MM.1S (cell line): ENCODE results near the gene ZNF775.

Experiments used
- EZH2 ChIP-seq: fragments of 300-600 bp; sonication (generic); optimal IDR thresholded peaks from 2 replicates; pipeline ENCODE3; 2017; ENCODE audit warnings: low read depth, mild to moderate bottlenecking, antibody characterized with exemption, low read length, mixed read lengths
- TF ChIP-seq, protein P1 (sequence below): fragments of 300-600 bp; sonication (generic); IDR thresholded peaks from 2 replicates; pipeline ENCODE4 v1.5.1; 2016; ENCODE audit warnings: antibody characterized with exemption, low read length, mixed read lengths

DNA sequence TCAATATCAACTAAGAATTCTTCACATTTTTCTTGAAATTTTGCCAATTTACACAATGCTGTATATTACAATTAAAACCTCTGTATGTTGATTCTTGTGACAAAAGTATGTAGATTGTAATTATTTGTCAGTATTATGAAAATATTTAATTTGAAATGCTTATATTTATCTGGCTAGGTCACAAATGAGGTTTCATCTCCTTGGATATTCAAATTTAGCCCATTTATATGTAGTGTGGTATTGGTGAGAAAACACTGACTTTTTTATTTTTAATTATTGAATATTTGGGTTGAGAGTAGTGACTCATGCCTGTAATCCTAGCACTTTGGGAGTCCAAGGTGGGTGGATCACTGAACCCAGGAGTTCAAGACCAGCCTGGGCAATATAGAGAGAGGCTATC lies 34.8 kb upstream of the ZNF775 start:
- TF ChIP-seq, protein P1, sequence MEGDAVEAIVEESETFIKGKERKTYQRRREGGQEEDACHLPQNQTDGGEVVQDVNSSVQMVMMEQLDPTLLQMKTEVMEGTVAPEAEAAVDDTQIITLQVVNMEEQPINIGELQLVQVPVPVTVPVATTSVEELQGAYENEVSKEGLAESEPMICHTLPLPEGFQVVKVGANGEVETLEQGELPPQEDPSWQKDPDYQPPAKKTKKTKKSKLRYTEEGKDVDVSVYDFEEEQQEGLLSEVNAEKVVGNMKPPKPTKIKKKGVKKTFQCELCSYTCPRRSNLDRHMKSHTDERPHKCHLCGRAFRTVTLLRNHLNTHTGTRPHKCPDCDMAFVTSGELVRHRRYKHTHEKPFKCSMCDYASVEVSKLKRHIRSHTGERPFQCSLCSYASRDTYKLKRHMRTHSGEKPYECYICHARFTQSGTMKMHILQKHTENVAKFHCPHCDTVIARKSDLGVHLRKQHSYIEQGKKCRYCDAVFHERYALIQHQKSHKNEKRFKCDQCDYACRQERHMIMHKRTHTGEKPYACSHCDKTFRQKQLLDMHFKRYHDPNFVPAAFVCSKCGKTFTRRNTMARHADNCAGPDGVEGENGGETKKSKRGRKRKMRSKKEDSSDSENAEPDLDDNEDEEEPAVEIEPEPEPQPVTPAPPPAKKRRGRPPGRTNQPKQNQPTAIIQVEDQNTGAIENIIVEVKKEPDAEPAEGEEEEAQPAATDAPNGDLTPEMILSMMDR: no peak
- no peak for TF ChIP-seq EZH2
